MM.1S (cell line): ENCODE measurements around the gene AGFG1.

Experiments
- DNase-seq: peaks from one replicate; pipeline ENCODE4 v3.0.0-alpha.2; 2015
- H2AFZ ChIP-seq: fragments of 300-600 bp; sonication (generic); 2 replicates; pipeline ENCODE4 v1.6.0; 2016; ENCODE audit warnings: antibody characterized with exemption, low read length
- H3F3A ChIP-seq: fragments of 300-600 bp; sonication (generic); 2 replicates; pipeline ENCODE4 v1.6.1; 2016; ENCODE audit warnings: mild to moderate bottlenecking, antibody characterized with exemption, low read length, moderate library complexity, mixed read lengths; ENCODE audit not compliant: insufficient read depth
- H3K27ac ChIP-seq: fragments of 300-600 bp; sonication (generic); 2 replicates; pipeline ENCODE4 v1.5.1; 2016; ENCODE audit warnings: mild to moderate bottlenecking, low read length
- H3K27me3 ChIP-seq: fragments of 300-600 bp; sonication (generic); replicated peaks from 2 replicates; pipeline ENCODE4 v1.6.0; 2016; ENCODE audit warnings: low read length; ENCODE audit not compliant: insufficient read depth
- H3K36me3 ChIP-seq: fragments of 300-600 bp; sonication (generic); replicated peaks from 2 replicates; pipeline ENCODE4 v1.6.1; 2016; ENCODE audit warnings: mild to moderate bottlenecking, low read length, mixed read lengths; ENCODE audit not compliant: insufficient read depth
- H3K4me1 ChIP-seq: fragments of 300-600 bp; sonication (generic); 2 replicates; pipeline ENCODE4 v1.6.1; 2016; ENCODE audit warnings: low read length, mixed read lengths
- H3K4me2 ChIP-seq: fragments of 300-600 bp; sonication (generic); 2 replicates; pipeline ENCODE4 v1.6.0; 2016; ENCODE audit warnings: low read depth, low read length
- H3K4me3 ChIP-seq: fragments of 300-600 bp; sonication (generic); 2 replicates; pipeline ENCODE4 v1.5.1; 2016; ENCODE audit warnings: low read length, mixed read lengths
- H3K79me2 ChIP-seq: fragments of 300-600 bp; sonication (generic); 2 replicates; pipeline ENCODE4 v1.6.1; 2016; ENCODE audit warnings: mixed run types, low read length, mixed read lengths
- H3K9ac ChIP-seq: fragments of 300-600 bp; sonication (generic); 2 replicates; pipeline ENCODE4 v1.6.1; 2016; ENCODE audit warnings: low read length, mixed read lengths
- H3K9me2 ChIP-seq: fragments of 300-600 bp; sonication (generic); replicated peaks from 2 replicates; pipeline ENCODE4 v1.6.1; 2016; ENCODE audit warnings: mild to moderate bottlenecking, low read length, mixed read lengths; ENCODE audit not compliant: insufficient read depth
- H3K9me3 ChIP-seq: fragments of 300-600 bp; sonication (generic); replicated peaks from 2 replicates; pipeline ENCODE4 v1.6.1; 2016; ENCODE audit warnings: mild to moderate bottlenecking, low read length, mixed read lengths; ENCODE audit not compliant: insufficient read depth
- H4K20me1 ChIP-seq: fragments of 300-600 bp; sonication (generic); 2 replicates; pipeline ENCODE4 v1.6.1; 2016; ENCODE audit warnings: mild to moderate bottlenecking, low read length, moderate library complexity, mixed read lengths; ENCODE audit not compliant: insufficient read depth
- EZH2 ChIP-seq: fragments of 300-600 bp; sonication (generic); optimal IDR thresholded peaks from 2 replicates; pipeline ENCODE3; 2017; ENCODE audit warnings: low read depth, mild to moderate bottlenecking, antibody characterized with exemption, low read length, mixed read lengths
- EZH2phosphoT487 ChIP-seq: fragments of 300-600 bp; sonication (generic); IDR thresholded peaks from 2 replicates; pipeline ENCODE4 v1.6.1; 2018; ENCODE audit warnings: antibody characterized with exemption, low read length
- TF ChIP-seq, protein P1 (sequence below): fragments of 300-600 bp; sonication (generic); IDR thresholded peaks from 2 replicates; pipeline ENCODE4 v1.5.1; 2016; ENCODE audit warnings: antibody characterized with exemption, low read length, mixed read lengths

Gene AGFG1

DNA sequence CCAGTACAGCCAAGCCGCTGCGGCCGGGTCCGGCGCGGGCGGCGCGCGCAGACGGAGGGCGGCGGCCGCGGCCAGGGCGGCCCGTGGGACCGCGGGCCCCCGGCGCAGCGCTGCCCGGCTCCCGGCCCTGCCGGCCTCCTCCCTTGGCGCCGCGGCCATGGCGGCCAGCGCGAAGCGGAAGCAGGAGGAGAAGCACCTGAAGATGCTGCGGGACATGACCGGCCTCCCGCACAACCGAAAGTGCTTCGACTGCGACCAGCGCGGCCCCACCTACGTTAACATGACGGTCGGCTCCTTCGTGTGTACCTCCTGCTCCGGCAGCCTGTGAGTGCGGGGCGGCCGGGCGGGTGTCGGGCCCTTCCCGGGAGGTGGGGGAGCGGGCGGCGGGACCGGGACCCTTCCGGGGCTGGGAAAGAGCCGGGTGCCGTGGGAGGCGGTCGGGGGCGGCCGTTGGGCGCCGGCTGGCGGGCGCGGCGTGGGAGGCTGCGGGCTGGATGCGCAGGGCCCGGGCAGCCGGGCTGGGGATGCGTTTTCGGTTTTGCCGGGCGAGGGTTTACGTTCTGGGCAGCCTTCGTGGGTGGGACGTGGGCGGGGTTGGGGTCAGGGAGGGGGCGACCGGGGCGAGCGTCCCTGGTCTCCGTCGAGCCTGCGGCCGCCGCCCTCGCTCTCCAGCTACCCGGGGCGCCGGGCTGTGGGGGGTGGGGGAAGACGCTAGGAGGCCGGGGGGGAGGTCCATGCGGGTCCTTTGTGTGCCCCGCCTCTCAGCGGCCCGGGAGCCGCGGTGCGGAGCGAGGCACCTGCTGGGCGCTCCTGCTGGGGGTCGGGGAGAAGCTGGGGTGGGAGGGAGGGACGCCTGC is 537 bp downstream of the AGFG1 start:
- H3K4me2 ChIP-seq, result peak overlapping the region; percentile 92; the same call in 1 of the 2 replicates
- H3K4me1 ChIP-seq, result peaks cover 9% of the 10 kb centered on the region
- no peaks in the 10 kb centered on the region for H3K9me3 ChIP-seq
- peak overlapping the region; percentile 40; the same call in 1 of the 2 replicates for H3K27ac ChIP-seq
- peaks cover 37% of the 10 kb centered on the region for H4K20me1 ChIP-seq
- H3K9me2 ChIP-seq, result no peaks in the 10 kb centered on the region
- peaks cover 55% of the 10 kb centered on the region for H3K79me2 ChIP-seq
- H3K9ac ChIP-seq, result peak overlapping the region; percentile 80
- DNase-seq, result peak; percentile 44
- TF ChIP-seq EZH2 (no peak), EZH2phosphoT487 (no peak)
- TF ChIP-seq, protein P1, sequence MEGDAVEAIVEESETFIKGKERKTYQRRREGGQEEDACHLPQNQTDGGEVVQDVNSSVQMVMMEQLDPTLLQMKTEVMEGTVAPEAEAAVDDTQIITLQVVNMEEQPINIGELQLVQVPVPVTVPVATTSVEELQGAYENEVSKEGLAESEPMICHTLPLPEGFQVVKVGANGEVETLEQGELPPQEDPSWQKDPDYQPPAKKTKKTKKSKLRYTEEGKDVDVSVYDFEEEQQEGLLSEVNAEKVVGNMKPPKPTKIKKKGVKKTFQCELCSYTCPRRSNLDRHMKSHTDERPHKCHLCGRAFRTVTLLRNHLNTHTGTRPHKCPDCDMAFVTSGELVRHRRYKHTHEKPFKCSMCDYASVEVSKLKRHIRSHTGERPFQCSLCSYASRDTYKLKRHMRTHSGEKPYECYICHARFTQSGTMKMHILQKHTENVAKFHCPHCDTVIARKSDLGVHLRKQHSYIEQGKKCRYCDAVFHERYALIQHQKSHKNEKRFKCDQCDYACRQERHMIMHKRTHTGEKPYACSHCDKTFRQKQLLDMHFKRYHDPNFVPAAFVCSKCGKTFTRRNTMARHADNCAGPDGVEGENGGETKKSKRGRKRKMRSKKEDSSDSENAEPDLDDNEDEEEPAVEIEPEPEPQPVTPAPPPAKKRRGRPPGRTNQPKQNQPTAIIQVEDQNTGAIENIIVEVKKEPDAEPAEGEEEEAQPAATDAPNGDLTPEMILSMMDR, result no peak
- H3K36me3 ChIP-seq, result no peaks in the 10 kb centered on the region
- H3K27me3 ChIP-seq, result no peaks in the 10 kb centered on the region
- H3K4me3 ChIP-seq, result peak overlapping the region; percentile 90
- no peaks in the 10 kb centered on the region for H3F3A ChIP-seq
- no peak overlapping the region for H2AFZ ChIP-seq

DNA sequence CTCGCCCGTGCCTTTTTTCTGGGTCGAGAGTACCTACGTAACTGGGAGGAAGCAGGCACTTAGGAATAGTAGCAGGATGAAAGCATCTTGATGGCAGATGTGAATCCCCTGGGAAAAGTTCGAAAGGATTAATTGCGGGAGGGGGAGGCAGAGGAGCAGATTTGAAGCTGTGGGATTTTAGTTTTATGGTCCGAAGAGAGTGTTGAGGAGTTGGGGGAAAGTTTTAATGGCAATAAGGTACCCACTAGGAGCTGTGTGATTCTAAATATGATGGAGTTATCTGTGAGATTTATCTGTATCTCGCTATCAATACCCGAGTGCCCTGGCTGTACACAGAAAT is 1.1 kb downstream of the AGFG1 start:
- Histone ChIP-seq H2AFZ (no peak overlapping the region), H3K4me1 (peaks cover 9% of the 10 kb centered on the region), H3K4me2 (peak overlapping the region; percentile 92), H3F3A (no peaks in the 10 kb centered on the region), H4K20me1 (peaks cover 37% of the 10 kb centered on the region), H3K9ac (peak overlapping the region; percentile 45; the same call in 1 of the 2 replicates), H3K9me3 (no peaks in the 10 kb centered on the region), H3K79me2 (peaks cover 60% of the 10 kb centered on the region), H3K9me2 (no peaks in the 10 kb centered on the region), H3K27ac (no peak overlapping the region), H3K36me3 (no peaks in the 10 kb centered on the region), H3K27me3 (no peaks in the 10 kb centered on the region), H3K4me3 (peak overlapping the region; percentile 90)
- no peak for TF ChIP-seq EZH2
- TF ChIP-seq EZH2phosphoT487, result no peak
- TF ChIP-seq, protein P1, result no peak
- no peak for DNase-seq

DNA sequence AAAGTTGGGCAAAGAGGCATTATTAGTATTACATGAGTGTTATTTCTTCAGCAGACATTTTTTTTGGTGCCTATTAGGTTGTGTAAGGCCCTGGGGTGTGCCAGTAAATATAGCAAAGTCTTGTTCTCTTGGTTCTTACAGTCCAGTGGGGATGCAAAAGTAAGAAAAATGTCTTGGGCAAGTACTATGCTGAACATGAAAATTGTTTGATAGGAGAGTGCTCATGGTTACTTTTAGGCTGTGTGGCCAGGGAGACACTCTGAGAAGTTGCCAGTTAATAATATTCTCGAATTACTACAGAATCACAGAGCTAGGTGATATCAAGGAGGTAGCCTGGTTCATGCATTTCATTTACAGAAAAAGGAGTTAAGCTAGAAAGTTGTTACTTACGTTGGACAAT is 1.9 kb downstream of the AGFG1 start:
- Histone ChIP-seq H3K4me1 (peaks cover 9% of the 10 kb centered on the region), H3K79me2 (peaks cover 67% of the 10 kb centered on the region), H3K4me3 (peak overlapping the region; percentile 90; the same call in 1 of the 2 replicates), H3K9me2 (no peaks in the 10 kb centered on the region), H3K36me3 (no peaks in the 10 kb centered on the region), H3K9me3 (no peaks in the 10 kb centered on the region), H3K27me3 (no peaks in the 10 kb centered on the region), H2AFZ (no peak overlapping the region), H3K27ac (no peak overlapping the region), H4K20me1 (peaks cover 41% of the 10 kb centered on the region), H3K4me2 (peak overlapping the region; percentile 92; the same call in 1 of the 2 replicates), H3F3A (no peaks in the 10 kb centered on the region), H3K9ac (no peak overlapping the region)
- DNase-seq, result no peak
- TF ChIP-seq EZH2phosphoT487, result no peak
- TF ChIP-seq EZH2, result no peak
- TF ChIP-seq, protein P1, result no peak
